NB4 (cell line): ENCODE data around the gene NCAPH2.

Experiments
- DNase-seq: peaks from one replicate; pipeline ENCODE4 v3.0.0; 2010; ENCODE audit warnings: low read depth
- H3K4me3 ChIP-seq: one replicate; pipeline ENCODE4 v1.5.1; 2011; ENCODE audit warnings: mild to moderate bottlenecking, low read depth, low read length, moderate library complexity
- MYC ChIP-seq: IDR thresholded peaks from 2 replicates; pipeline ENCODE4 v1.6.1; 2011; ENCODE audit warnings: low read depth, low read length
- POLR2A ChIP-seq: IDR thresholded peaks from 2 replicates; pipeline ENCODE4 v1.6.1; 2011; ENCODE audit warnings: mild to moderate bottlenecking; ENCODE audit not compliant: insufficient read length; ENCODE audit errors: extremely low read depth
- TF ChIP-seq, protein P1 (sequence below): IDR thresholded peaks from one replicate; pipeline ENCODE4 v1.5.1; 2012; ENCODE audit warnings: low read depth, low read length
- TF ChIP-seq, protein P2 (sequence below): IDR thresholded peaks from 2 replicates; pipeline ENCODE4 v1.6.1; 2011; ENCODE audit warnings: low read depth, low read length

The NCAPH2 gene

DNA sequence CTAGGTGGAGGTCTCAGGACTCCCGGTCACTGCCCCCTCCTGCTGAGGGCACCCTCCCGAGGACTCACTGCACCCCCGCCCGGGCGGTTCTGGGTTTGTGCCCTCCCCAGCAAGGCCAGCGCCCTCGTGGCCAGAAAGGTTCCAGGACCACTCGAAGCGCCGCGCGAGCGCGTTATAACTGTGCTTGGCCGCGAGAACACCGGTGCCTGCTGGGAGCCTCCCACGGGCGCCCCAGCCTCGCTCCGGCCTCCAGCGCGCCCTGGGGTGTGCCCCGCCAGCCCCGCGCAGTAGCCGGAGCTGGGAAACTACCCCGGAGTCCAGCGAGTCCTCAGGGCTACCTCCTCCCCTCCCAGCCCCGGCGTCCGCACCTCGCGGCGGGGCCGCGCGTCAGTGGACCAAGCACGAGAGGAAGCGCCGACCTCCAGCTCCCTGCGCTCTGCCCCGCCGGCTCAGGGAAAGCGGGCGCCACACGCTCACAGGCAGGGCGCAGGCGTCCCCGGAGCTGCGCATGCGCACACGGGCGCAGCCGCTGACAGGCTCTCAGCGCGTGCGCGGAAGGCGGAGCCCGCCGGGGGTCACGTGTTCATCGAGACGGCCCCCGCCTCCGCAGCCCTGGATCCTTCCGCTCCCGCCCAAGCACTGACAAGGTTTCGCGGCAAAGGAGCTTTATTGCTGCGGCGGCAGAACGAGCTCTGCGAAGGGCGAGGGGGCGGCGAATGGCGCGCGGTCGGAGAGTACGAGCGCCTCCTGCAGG lies 17.3 kb downstream of the NCAPH2 start, which contains the start of gene SCO2:
TSS of gene SCO2 (minus strand) at position 495 of the 754 bp plus-strand sequence. CDS start 1,187 bp downstream, outside the sequence.
- peak; percentile 58 for TF ChIP-seq MYC
- TF ChIP-seq, protein P1, sequence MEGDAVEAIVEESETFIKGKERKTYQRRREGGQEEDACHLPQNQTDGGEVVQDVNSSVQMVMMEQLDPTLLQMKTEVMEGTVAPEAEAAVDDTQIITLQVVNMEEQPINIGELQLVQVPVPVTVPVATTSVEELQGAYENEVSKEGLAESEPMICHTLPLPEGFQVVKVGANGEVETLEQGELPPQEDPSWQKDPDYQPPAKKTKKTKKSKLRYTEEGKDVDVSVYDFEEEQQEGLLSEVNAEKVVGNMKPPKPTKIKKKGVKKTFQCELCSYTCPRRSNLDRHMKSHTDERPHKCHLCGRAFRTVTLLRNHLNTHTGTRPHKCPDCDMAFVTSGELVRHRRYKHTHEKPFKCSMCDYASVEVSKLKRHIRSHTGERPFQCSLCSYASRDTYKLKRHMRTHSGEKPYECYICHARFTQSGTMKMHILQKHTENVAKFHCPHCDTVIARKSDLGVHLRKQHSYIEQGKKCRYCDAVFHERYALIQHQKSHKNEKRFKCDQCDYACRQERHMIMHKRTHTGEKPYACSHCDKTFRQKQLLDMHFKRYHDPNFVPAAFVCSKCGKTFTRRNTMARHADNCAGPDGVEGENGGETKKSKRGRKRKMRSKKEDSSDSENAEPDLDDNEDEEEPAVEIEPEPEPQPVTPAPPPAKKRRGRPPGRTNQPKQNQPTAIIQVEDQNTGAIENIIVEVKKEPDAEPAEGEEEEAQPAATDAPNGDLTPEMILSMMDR: peak; percentile 36
- TF ChIP-seq, protein P2, sequence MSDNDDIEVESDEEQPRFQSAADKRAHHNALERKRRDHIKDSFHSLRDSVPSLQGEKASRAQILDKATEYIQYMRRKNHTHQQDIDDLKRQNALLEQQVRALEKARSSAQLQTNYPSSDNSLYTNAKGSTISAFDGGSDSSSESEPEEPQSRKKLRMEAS: peak; percentile 98
- peak; percentile 78 for TF ChIP-seq POLR2A
- H3K4me3 ChIP-seq: peak within 1 kb of the TSS; percentile 74
- peak; percentile 97 for DNase-seq

DNA sequence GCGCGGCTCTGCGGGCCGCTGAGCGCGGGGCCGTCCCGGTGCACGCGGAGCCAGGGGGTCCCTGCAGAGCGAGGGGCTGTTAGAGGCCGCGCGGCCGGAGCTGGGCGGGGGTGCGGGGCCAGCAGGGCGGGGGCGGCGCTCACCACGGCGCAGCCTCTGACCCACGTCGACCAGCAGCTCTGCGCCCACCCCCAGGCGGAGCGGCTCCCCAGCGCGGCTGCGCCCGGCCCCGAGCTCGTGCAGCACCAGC lies 17.8 kb downstream of the NCAPH2 start:
- no peak for DNase-seq
- TF ChIP-seq MYC (no peak), POLR2A (no peak)
- TF ChIP-seq, protein P2: no peak
- TF ChIP-seq, protein P1: no peak
- peak overlapping the region; percentile 74 for H3K4me3 ChIP-seq

DNA sequence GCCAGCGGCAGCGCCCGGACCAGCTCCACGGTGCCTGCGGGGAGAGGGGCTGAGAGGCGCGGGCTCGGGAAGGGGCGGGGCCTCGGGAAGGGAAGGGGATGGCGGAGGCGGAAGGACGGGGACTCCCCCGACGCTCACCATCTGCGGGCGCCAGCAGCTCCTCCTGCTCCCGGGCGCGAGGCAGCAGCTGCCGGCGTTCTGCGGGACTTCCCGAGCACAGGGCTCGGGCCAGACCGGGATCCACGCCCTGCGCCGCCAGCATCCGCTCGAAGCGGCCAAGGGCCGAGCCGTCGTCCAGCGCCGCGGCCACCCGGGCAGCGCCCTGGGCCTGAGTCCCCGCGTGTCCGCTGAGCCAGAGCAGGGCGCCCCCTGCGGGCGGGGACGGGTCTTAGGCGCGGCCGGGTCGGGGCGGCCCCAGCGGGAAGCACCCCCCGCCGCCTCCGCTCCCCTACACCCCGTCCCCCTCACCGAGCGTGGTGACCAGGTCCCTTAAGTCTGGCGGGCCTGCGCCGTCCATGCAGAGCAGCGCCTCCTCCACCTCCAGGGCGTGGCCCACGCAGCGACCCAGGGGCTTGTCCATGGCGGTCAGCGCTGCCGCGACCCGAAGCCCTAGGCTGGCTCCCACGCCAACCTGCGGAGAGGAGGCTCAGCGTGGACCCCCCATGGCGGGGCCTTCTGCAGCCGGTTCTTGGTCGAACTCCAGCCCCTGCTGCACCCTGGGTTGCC lies 18.2 kb downstream of the NCAPH2 start:
- TF ChIP-seq POLR2A (no peak), MYC (no peak)
- TF ChIP-seq, protein P1: peak; percentile 19
- TF ChIP-seq, protein P2: peak; percentile 22; the same call in 1 of the 2 replicates
- peak; percentile 89 for DNase-seq

DNA sequence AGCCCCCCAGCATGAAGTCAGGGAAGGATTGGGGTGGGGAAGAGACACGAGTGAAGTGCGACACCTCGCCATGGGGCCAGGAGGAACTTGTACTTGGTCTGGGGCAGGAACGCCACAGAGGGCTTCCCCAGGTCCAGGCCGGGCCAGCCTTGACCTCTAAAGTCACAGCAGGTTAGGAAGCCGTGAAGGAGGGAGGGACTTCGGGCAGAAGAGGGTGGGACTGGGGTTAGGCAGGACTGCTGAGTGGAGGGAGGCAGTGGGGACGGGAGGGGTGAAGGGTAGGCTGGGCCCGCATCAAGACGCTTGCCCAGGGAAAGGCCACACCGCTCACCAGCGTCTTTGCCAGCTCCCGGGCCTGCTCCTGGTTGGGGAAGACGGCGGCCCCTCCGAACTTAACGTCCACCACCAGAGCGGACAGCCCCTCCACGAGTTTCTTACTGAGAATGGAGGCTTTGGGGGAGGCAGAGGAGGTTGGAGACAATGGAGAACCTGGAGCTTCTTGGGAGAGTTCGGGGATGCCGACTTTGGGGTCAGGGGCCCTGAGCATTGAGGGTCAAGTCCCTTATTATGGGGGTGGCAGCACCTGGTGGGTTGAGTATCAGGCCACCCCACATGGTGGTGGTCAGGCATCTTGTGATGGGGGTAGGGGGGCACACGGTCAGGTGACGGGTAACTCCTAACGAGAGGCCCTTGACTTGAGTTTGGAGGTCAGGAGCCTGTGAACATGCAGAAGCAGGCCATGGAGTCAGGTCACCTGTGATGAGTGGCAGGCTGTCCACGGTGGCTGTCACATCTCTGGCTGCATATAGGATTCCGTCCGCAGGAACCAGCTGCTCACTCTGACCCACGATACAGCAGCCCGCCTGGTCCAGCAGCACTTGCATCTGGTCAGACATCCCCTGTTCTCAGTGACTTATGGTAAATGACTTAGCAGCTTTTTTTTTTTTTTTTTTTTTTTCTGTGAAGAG lies 19.1 kb downstream of the NCAPH2 start:
- peak; percentile 90 for DNase-seq
- TF ChIP-seq POLR2A (peak; percentile 38), MYC (no peak)
- TF ChIP-seq, protein P2: no peak
- TF ChIP-seq, protein P1: no peak
- peak overlapping the region; percentile 74 for H3K4me3 ChIP-seq

More for the DNA sequence above, 18.2 kb downstream of the NCAPH2 start:
- peak overlapping the region; percentile 74 for H3K4me3 ChIP-seq
